PC-3 (cell line): ENCODE measurements around the gene ANKRD22. TPM values are rescaled to one million over a fixed set of nuclear protein-coding genes. Genes with fewer than 3 reads are reported as not detected.
A peak's percentile ranks its signal among the peaks of the same experiment; 100 is the strongest.

Source experiments
- ATAC-seq: fragments of 200-7000 bp; cut with Tn5 transposase; 2 replicates; pipeline ENCODE4 v1.9.1; 2020; ENCODE audit warnings: mild to moderate bottlenecking, moderate library complexity
- BruUV-seq: library from RNA; stranded (reverse); fragments of 400-500 nt; replicated peaks from 2 replicates; lab custom pipeline; 2021; lab: Mats Ljungman, UMichigan
- CTCF ChIA-PET: fragments of 300-600 bp; sonication (Branson Sonifier 250); formaldehyde crosslinking; loops from one replicate; lab custom pipeline; 2022; ENCODE audit warnings: antibody characterized with exemption; lab: Charles Lee
- POLR2A ChIA-PET: fragments of 300-600 bp; sonication (Branson Sonifier 250); formaldehyde crosslinking; loops from one replicate; lab custom pipeline; 2022; ENCODE audit warnings: antibody characterized with exemption; ENCODE audit not compliant: unreplicated experiment; lab: Charles Lee
- DNase-seq: peaks from one replicate; pipeline ENCODE4 v3.0.0-alpha.2; 2015
- H2AFZ ChIP-seq: fragments of 300-600 bp; sonication (generic); 2 replicates; pipeline ENCODE4 v1.6.0; 2016; ENCODE audit warnings: antibody characterized with exemption, low read length
- H3F3A ChIP-seq: fragments of 300-600 bp; sonication (generic); one replicate; pipeline ENCODE4 v1.6.0; 2017; ENCODE audit warnings: antibody characterized with exemption, low read length, control low read depth, mild to moderate bottlenecking; ENCODE audit not compliant: unreplicated experiment
- H3K27ac ChIP-seq: fragments of 300-600 bp; sonication (generic); 2 replicates; pipeline ENCODE4 v1.5.1; 2016; ENCODE audit warnings: mild to moderate bottlenecking, low read length
- H3K27me3 ChIP-seq: fragments of 300-600 bp; sonication (generic); 2 replicates; pipeline ENCODE4 v1.6.1; 2016; ENCODE audit warnings: low read length, mixed read lengths
- H3K36me3 ChIP-seq: fragments of 300-600 bp; sonication (generic); 2 replicates; pipeline ENCODE4 v1.6.1; 2016; ENCODE audit warnings: low read depth, mixed run types, low read length, mixed read lengths
- H3K4me1 ChIP-seq: fragments of 300-600 bp; sonication (generic); 2 replicates; pipeline ENCODE4 v1.5.1; 2016; ENCODE audit warnings: low read length; ENCODE audit not compliant: insufficient read depth
- H3K4me2 ChIP-seq: fragments of 300-600 bp; sonication (generic); 2 replicates; pipeline ENCODE4 v1.6.0; 2016; ENCODE audit warnings: low read length
- H3K4me3 ChIP-seq: fragments of 300-600 bp; sonication (generic); 2 replicates; pipeline ENCODE4 v1.5.1; 2016; ENCODE audit warnings: mild to moderate bottlenecking, low read length, mixed read lengths
- H3K79me2 ChIP-seq: fragments of 300-600 bp; sonication (generic); 2 replicates; pipeline ENCODE4 v1.6.1; 2017; ENCODE audit warnings: low read length, mixed read lengths
- H3K9ac ChIP-seq: fragments of 300-600 bp; sonication (generic); 2 replicates; pipeline ENCODE4 v1.6.0; 2016; ENCODE audit warnings: mild to moderate bottlenecking, low read length
- H3K9me2 ChIP-seq: fragments of 300-600 bp; sonication (generic); replicated peaks from 2 replicates; pipeline ENCODE4 v1.6.1; 2016; ENCODE audit warnings: mixed run types, low read length, mixed read lengths
- H3K9me3 ChIP-seq: fragments of 300-600 bp; sonication (generic); 2 replicates; pipeline ENCODE4 v1.6.1; 2016; ENCODE audit warnings: low read length, mixed read lengths
- H4K20me1 ChIP-seq: fragments of 300-600 bp; sonication (generic); 2 replicates; pipeline ENCODE4 v1.6.1; 2016; ENCODE audit warnings: low read length, mixed read lengths
- CTCF ChIP-seq: fragments of 300-600 bp; sonication (generic); conservative IDR thresholded peaks from 2 replicates; pipeline ENCODE4 v1.5.1; 2017; ENCODE audit warnings: antibody characterized with exemption, low read depth, mild to moderate bottlenecking, low read length
- EZH2 ChIP-seq: fragments of 300-600 bp; sonication (generic); IDR thresholded peaks from one replicate; pipeline ENCODE4 v1.6.1; 2017; ENCODE audit warnings: antibody characterized with exemption, mild to moderate bottlenecking, low read length; ENCODE audit not compliant: unreplicated experiment
- EZH2phosphoT487 ChIP-seq: fragments of 300-600 bp; sonication (generic); IDR thresholded peaks from 2 replicates; pipeline ENCODE4 v1.6.1; 2018; ENCODE audit warnings: mild to moderate bottlenecking, antibody characterized with exemption, low read length, borderline replicate concordance
- intact Hi-C: fragments of 100-400 bp; cut with micrococcal nuclease; formaldehyde crosslinking; loops from 2 replicates; pipeline ENCODE4 v1.9.0; 2023
- total RNA-seq: library from RNA; depleted of rRNA; stranded (reverse); fragments of >200 nt; gene quantifications from 2 replicates; pipeline ENCODE4 v1.2.3, GENCODE V29; 2014

The ANKRD22 gene
- total RNA-seq, 1 experiment from 2014 or later, result 5.0 TPM

GRCh38 chr10:88791924-88792323 lies 59.7 kb downstream of the ANKRD22 start:
- no peaks in the 10 kb centered on the region for H3K36me3 ChIP-seq
- intact Hi-C loops, result no loop called here
- no peak overlapping the region for H3K4me3 ChIP-seq
- H3K4me1 ChIP-seq, result peaks cover 16% of the 10 kb centered on the region
- ChIA-PET POLR2A (no interaction called here), CTCF (no interaction called here)
- TF ChIP-seq EZH2 (no peak), CTCF (peak; percentile 62)
- H4K20me1 ChIP-seq, result no peaks in the 10 kb centered on the region
- no peak overlapping the region for H3K4me2 ChIP-seq
- no peak overlapping the region for H2AFZ ChIP-seq
- H3K27me3 ChIP-seq, result no peaks in the 10 kb centered on the region
- no peaks in the 10 kb centered on the region for H3K79me2 ChIP-seq
- H3F3A ChIP-seq, result no peaks in the 10 kb centered on the region
- no TSS peak for BruUV-seq
- no peaks in the 10 kb centered on the region for H3K9me3 ChIP-seq
- ATAC-seq (no peak; the same call in 1 of the 2 replicates), DNase-seq (peak; percentile 38)
- no peak overlapping the region for H3K27ac ChIP-seq
- no peaks in the 10 kb centered on the region for H3K9me2 ChIP-seq
- no peak overlapping the region for H3K9ac ChIP-seq

GRCh38 chr10:88788924-88789323 lies 62.7 kb downstream of the ANKRD22 start:
- ATAC-seq (no peak), DNase-seq (no peak)
- intact Hi-C loops, result no loop called here
- TF ChIP-seq CTCF (no peak), EZH2 (no peak)
- no TSS peak for BruUV-seq
- POLR2A ChIA-PET, result no interaction called here
- H3K27me3 ChIP-seq, result no peaks in the 10 kb centered on the region
- H3K4me3 ChIP-seq, result no peak overlapping the region
- H2AFZ ChIP-seq, result no peak overlapping the region
- no peaks in the 10 kb centered on the region for H3F3A ChIP-seq
- H4K20me1 ChIP-seq, result no peaks in the 10 kb centered on the region
- H3K4me2 ChIP-seq, result no peak overlapping the region
- H3K4me1 ChIP-seq, result peaks cover 10% of the 10 kb centered on the region
- H3K36me3 ChIP-seq, result no peaks in the 10 kb centered on the region
- H3K79me2 ChIP-seq, result no peaks in the 10 kb centered on the region
- no peaks in the 10 kb centered on the region for H3K9me3 ChIP-seq
- no peak overlapping the region for H3K9ac ChIP-seq
- H3K9me2 ChIP-seq, result no peaks in the 10 kb centered on the region
- H3K27ac ChIP-seq, result no peak overlapping the region
- CTCF ChIA-PET, result no interaction called here

GRCh38 chr10:88787463-88787862 lies 64.2 kb downstream of the ANKRD22 start:
- H3K4me1 ChIP-seq, result no peaks in the 10 kb centered on the region
- ChIA-PET CTCF (interaction anchor here (0.6 kb wide), 1 partner anchor 18 kb away, joined by 3 read pairs; no protein-coding TSS in a partner anchor), POLR2A (no interaction called here)
- H3K79me2 ChIP-seq, result no peaks in the 10 kb centered on the region
- H3K4me2 ChIP-seq, result no peak overlapping the region
- no peaks in the 10 kb centered on the region for H3K36me3 ChIP-seq
- H2AFZ ChIP-seq, result no peak overlapping the region
- H4K20me1 ChIP-seq, result no peaks in the 10 kb centered on the region
- no peaks in the 10 kb centered on the region for H3K27me3 ChIP-seq
- no peak for ATAC-seq
- H3K9me3 ChIP-seq, result no peaks in the 10 kb centered on the region
- H3K9me2 ChIP-seq, result no peaks in the 10 kb centered on the region
- no TSS peak for BruUV-seq
- intact Hi-C loops, result no loop called here
- no peak overlapping the region for H3K4me3 ChIP-seq
- TF ChIP-seq EZH2phosphoT487, result no peak
- no peak for TF ChIP-seq EZH2
- no peak for TF ChIP-seq CTCF
- no peak for DNase-seq
- H3K27ac ChIP-seq, result no peak overlapping the region
- H3K9ac ChIP-seq, result no peak overlapping the region
- H3F3A ChIP-seq, result no peaks in the 10 kb centered on the region
